D341Med (cell line): ENCODE results near the gene TELO2.

ENCODE experiments used
- DNase-seq: peaks from one replicate; pipeline ENCODE4 v3.0.0; 2012; ENCODE audit warnings: low spot score

The TELO2 gene

GRCh38 chr16:1519831-1520230 lies 26.7 kb downstream of the TELO2 start:
- no peak for DNase-seq

GRCh38 chr16:1520461-1520860 lies 27.3 kb downstream of the TELO2 start:
- no peak for DNase-seq

- DNase-seq = no peak
These were observed 30.6 kb downstream of the TELO2 start for GRCh38 chr16:1523581-1524245.

GRCh38 chr16:1524366-1524765 lies 31.2 kb downstream of the TELO2 start:
- no peak for DNase-seq

- no peak for DNase-seq
These were observed 32.9 kb downstream of the TELO2 start for GRCh38 chr16:1525871-1526607.

GRCh38 chr16:1526608-1527555 lies 33.7 kb downstream of the TELO2 start:
- DNase-seq = no peak

GRCh38 chr16:1527836-1528811 lies 35.0 kb downstream of the TELO2 start:
- DNase-seq = no peak

GRCh38 chr16:1528921-1529537 lies 35.9 kb downstream of the TELO2 start:
- no peak for DNase-seq

GRCh38 chr16:1530349-1530882 lies 37.3 kb downstream of the TELO2 start:
- DNase-seq = no peak

GRCh38 chr16:1530883-1531637 lies 37.9 kb downstream of the TELO2 start:
- DNase-seq = no peak

- no peak for DNase-seq
These were observed 38.4 kb downstream of the TELO2 start for GRCh38 chr16:1531638-1531910.

- no peak for DNase-seq
These were observed 39.1 kb downstream of the TELO2 start for GRCh38 chr16:1532081-1532760.

GRCh38 chr16:1532771-1533170 lies 39.6 kb downstream of the TELO2 start:
- DNase-seq = no peak

GRCh38 chr16:1533443-1533951 lies 40.3 kb downstream of the TELO2 start, which contains the start of gene TMEM204:
TMEM204 (plus strand) TSS chr16:1533666; CDS start chr16:1534276, 610 bp downstream.
- DNase-seq = no peak

GRCh38 chr16:1534021-1535020 lies 41.2 kb downstream of the TELO2 start:
- no peak for DNase-seq

GRCh38 chr16:1535391-1536291 lies 42.5 kb downstream of the TELO2 start:
- DNase-seq = no peak

GRCh38 chr16:1536601-1537000 lies 43.4 kb downstream of the TELO2 start:
- DNase-seq = no peak
